Kidney epithelial cell (primary cell): Measurements from ENCODE around the gene ING4. TPM values are rescaled to one million over a fixed set of nuclear protein-coding genes. Genes with fewer than 3 reads are reported as not detected.

Experiments
- DNase-seq: peaks from one replicate; pipeline ENCODE4 v3.0.0-alpha.2; 2010; ENCODE audit warnings: low read depth
- H3K27me3 ChIP-seq: 2 replicates; pipeline ENCODE4 v1.6.0; 2011; ENCODE audit warnings: low read length; ENCODE audit not compliant: control insufficient read depth, insufficient read depth
- H3K36me3 ChIP-seq: 2 replicates; pipeline ENCODE4 v1.5.1; 2011; ENCODE audit warnings: low read length; ENCODE audit not compliant: control insufficient read depth, insufficient read depth
- H3K4me3 ChIP-seq: 2 replicates; pipeline ENCODE4 v1.5.1; 2011; ENCODE audit warnings: low read depth, mild to moderate bottlenecking, control low read depth, low read length
- total RNA-seq: library from RNA; depleted of rRNA; stranded (reverse); fragments of >200 nt; gene quantifications from 2 replicates; pipeline ENCODE4 v1.2.3, GENCODE V29; 2015
- TF ChIP-seq, protein P1 (sequence below): IDR thresholded peaks from 2 replicates; pipeline ENCODE4 v1.5.1; 2011; ENCODE audit warnings: mild to moderate bottlenecking, moderate library complexity, low read length, control low read depth, inconsistent platforms; ENCODE audit not compliant: insufficient read depth, poor library complexity, severe bottlenecking

ING4 gene
- total RNA-seq, 1 donor from 2014 or later = 34.1 TPM

DNA sequence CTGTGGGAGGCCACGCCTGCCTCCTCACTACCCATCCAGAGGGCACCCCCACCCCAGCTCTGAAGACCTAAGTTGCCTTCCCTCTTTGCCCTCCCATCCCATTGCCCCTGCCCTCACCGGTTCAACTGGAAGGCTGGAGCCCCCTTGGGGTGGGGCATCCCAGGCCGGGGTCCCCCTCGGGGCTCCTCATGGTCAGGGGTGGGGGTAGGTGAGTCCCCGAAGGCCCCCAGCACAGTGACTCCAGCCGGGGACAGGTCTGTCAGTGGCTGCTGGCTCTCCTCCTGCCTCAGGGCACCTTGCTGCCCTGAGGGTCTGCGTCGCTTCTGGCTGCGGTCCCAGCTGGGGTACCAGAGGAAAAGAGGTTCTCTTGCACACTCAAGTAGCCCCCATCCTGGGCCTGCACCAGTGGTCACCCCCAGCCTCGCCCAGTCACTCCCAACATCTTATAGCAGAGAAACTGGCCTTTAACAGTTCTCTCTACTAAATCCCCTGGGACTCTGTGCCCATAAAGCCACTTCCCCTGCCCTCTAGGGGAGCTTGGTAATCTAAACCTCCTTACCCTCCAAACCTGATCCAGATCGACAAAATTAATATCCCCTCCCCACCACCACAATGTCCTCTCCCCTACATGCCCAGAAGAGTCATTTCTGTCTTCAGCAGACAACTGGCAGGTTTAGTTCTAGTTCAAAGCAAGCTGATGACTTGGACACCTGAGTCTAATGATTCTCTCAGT lies 32.6 kb upstream of the ING4 start:
- no peak for DNase-seq
- TF ChIP-seq, protein P1, sequence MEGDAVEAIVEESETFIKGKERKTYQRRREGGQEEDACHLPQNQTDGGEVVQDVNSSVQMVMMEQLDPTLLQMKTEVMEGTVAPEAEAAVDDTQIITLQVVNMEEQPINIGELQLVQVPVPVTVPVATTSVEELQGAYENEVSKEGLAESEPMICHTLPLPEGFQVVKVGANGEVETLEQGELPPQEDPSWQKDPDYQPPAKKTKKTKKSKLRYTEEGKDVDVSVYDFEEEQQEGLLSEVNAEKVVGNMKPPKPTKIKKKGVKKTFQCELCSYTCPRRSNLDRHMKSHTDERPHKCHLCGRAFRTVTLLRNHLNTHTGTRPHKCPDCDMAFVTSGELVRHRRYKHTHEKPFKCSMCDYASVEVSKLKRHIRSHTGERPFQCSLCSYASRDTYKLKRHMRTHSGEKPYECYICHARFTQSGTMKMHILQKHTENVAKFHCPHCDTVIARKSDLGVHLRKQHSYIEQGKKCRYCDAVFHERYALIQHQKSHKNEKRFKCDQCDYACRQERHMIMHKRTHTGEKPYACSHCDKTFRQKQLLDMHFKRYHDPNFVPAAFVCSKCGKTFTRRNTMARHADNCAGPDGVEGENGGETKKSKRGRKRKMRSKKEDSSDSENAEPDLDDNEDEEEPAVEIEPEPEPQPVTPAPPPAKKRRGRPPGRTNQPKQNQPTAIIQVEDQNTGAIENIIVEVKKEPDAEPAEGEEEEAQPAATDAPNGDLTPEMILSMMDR = no peak
- H3K27me3 ChIP-seq = peaks cover 6% of the 10 kb centered on the region
- H3K36me3 ChIP-seq = no peaks in the 10 kb centered on the region
- H3K4me3 ChIP-seq = no peak overlapping the region

DNA sequence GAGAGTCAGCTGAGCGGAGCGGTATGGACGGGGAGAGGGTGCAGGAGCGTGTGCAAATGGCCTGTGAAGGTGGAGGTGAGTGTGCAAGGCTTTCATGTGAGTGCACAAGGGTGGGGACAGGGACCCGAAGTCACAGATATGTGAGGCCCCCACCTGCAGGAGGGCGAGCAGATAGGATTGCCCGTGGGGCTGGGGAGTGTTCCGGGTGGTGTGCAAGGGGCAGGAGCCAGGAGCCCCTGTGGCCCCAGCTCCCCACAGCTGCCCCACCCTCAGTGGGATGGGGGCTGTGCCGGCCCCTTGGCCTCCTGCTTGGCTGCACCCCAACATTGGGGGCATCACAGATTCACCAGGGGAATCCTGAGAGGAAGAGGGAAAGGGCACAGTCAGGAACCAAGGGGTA lies 31.8 kb upstream of the ING4 start:
- Histone ChIP-seq H3K36me3 (no peaks in the 10 kb centered on the region), H3K27me3 (peaks cover 2% of the 10 kb centered on the region), H3K4me3 (no peak overlapping the region)
- TF ChIP-seq, protein P1 = no peak
- no peak for DNase-seq

DNA sequence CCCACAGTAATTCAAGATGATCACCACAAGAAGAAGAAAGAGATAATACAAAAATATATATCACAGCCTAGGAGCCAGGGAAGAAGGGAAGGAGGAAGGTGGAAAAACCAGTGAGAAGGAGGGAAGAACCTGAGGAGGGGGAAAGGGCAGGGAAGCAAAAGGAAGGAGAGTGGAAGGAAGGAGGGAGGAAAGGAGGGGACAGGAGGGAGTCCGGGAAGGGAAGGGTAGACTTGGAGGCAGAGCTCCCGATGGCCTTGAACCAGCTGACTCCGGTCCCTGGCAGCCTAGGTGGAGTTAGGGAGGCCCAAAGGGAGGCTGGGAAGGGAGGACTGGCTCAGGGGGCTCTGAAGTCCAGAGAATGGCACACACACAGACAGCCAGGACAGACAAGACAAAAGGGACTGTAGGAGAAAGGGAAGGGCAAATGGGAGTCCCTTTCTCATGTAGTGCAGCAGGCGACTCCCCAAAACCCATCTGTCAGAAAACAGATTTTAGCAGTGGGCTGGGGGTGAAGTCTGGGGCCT lies 31.0 kb upstream of the ING4 start:
- no peak overlapping the region for H3K4me3 ChIP-seq
- no peaks in the 10 kb centered on the region for H3K27me3 ChIP-seq
- DNase-seq = no peak
- H3K36me3 ChIP-seq = no peaks in the 10 kb centered on the region
- TF ChIP-seq, protein P1 = no peak

DNA sequence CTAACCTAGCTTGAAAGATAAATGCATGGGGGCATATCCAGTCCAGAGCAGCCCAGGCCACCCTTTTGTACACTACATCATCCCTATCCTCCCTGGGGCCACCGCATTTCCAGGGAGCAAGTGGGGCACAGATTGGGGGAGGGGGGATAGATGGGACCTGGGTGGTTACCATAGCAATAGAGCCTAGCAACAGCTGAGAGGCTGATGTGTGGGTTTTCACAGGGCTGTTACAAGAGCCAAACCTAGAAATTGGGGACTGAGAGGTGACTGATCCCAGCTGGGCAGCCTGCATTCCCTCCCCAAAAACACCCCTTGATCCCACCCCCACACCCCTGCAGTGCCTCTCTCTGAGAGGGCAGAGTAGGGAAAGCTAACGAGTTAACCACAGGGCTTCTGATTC lies 30.0 kb upstream of the ING4 start:
- no peaks in the 10 kb centered on the region for H3K27me3 ChIP-seq
- TF ChIP-seq, protein P1 = no peak
- H3K4me3 ChIP-seq = no peak overlapping the region
- DNase-seq = no peak
- H3K36me3 ChIP-seq = no peaks in the 10 kb centered on the region

DNA sequence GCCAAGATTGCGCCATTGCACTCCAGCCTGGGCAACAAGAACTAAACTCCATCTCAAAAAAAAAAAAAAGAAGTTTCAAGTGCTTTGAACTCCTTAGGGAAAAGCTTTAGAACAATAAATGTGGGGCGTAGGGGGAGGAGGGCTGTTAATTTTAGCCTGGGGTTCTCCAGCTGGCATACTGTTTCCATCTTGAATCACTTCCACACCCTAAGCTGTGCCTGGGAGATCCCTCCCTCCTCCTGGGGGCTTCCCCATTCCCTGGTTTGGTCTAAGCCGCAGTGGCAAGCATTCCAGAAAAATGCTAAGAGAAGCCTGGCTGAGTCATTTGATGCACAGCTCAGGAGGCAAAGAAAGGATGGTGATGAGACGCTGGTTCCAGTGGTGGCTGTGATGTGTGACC lies 28.6 kb upstream of the ING4 start:
- TF ChIP-seq, protein P1 = no peak
- H3K27me3 ChIP-seq = no peaks in the 10 kb centered on the region
- no peak for DNase-seq
- H3K4me3 ChIP-seq = no peak overlapping the region
- no peaks in the 10 kb centered on the region for H3K36me3 ChIP-seq
